Measurements from ENCODE around the gene CPNE5.

The CPNE5 gene

GRCh38 chr6:36700071-36700812 lies 139.0 kb downstream of the CPNE5 start:
- Histone ChIP-seq H3K4me3 (ENCODE audit: low read depth, low read length) (no peak overlapping the region), H3K27me3 (replicated peaks) (no peaks in the 10 kb centered on the region), H3K27ac (no peak overlapping the region), H3K36me3 (replicated peaks) (no peaks in the 10 kb centered on the region)
- in situ Hi-C loops (cut with HindIII; ENCODE audit: low pct_ligation_motif_present, low sequenced_read_pairs), result no loop called here
- DNase-seq, result no peak
- no peak for TF ChIP-seq CTCF (IDR thresholded peaks at IDR 0.05; ENCODE audit: low read depth, low read length, missing control alignments)

GRCh38 chr6:36699348-36699747 lies 139.9 kb downstream of the CPNE5 start:
- no peak for DNase-seq
- no peak overlapping the region for H3K4me3 ChIP-seq (ENCODE audit: low read depth, low read length)
- in situ Hi-C loops (cut with HindIII; ENCODE audit: low pct_ligation_motif_present, low sequenced_read_pairs), result no loop called here
- no peaks in the 10 kb centered on the region for H3K36me3 ChIP-seq (replicated peaks)
- TF ChIP-seq CTCF (IDR thresholded peaks at IDR 0.05; ENCODE audit: low read depth, low read length, missing control alignments), result no peak
- no peaks in the 10 kb centered on the region for H3K27me3 ChIP-seq (replicated peaks)
- no peak overlapping the region for H3K27ac ChIP-seq

GRCh38 chr6:36698871-36699271 lies 140.4 kb downstream of the CPNE5 start:
- TF ChIP-seq CTCF (IDR thresholded peaks at IDR 0.05; ENCODE audit: low read depth, low read length, missing control alignments), result no peak
- in situ Hi-C loops (cut with HindIII; ENCODE audit: low pct_ligation_motif_present, low sequenced_read_pairs), result no loop called here

GRCh38 chr6:36698196-36698595 lies 141.0 kb downstream of the CPNE5 start:
- DNase-seq, result no peak
- in situ Hi-C loops (cut with HindIII; ENCODE audit: low pct_ligation_motif_present, low sequenced_read_pairs), result no loop called here
- H3K4me3 ChIP-seq (ENCODE audit: low read depth, low read length), result no peak overlapping the region

More at GRCh38 chr6:36698871-36699271, 140.4 kb downstream of the CPNE5 start:
- no peaks in the 10 kb centered on the region for H3K27me3 ChIP-seq (replicated peaks)
- no peak overlapping the region for H3K4me3 ChIP-seq (ENCODE audit: low read depth, low read length)
- DNase-seq, result no peak
- no peaks in the 10 kb centered on the region for H3K36me3 ChIP-seq (replicated peaks)
- no peak overlapping the region for H3K27ac ChIP-seq

GRCh38 chr6:36697481-36697903 lies 141.8 kb downstream of the CPNE5 start, which contains the start of gene RAB44:
RAB44 (plus strand) TSS chr6:36697826; CDS start chr6:36704236, 6,410 bp downstream.
- Histone ChIP-seq H3K27ac (no peak within 1 kb of the TSS), H3K36me3 (replicated peaks) (no peaks in the 10 kb centered on the region), H3K4me3 (ENCODE audit: low read depth, low read length) (no peak within 1 kb of the TSS), H3K27me3 (replicated peaks) (no peaks in the 10 kb centered on the region)
- TF ChIP-seq CTCF (IDR thresholded peaks at IDR 0.05; ENCODE audit: low read depth, low read length, missing control alignments), result no peak
- in situ Hi-C loops (cut with HindIII; ENCODE audit: low pct_ligation_motif_present, low sequenced_read_pairs), result no loop called here
- no peak for DNase-seq

More at GRCh38 chr6:36698196-36698595, 141.0 kb downstream of the CPNE5 start:
- Histone ChIP-seq H3K27ac (no peak overlapping the region), H3K36me3 (replicated peaks) (no peaks in the 10 kb centered on the region), H3K27me3 (replicated peaks) (no peaks in the 10 kb centered on the region)
- TF ChIP-seq CTCF (IDR thresholded peaks at IDR 0.05; ENCODE audit: low read depth, low read length, missing control alignments), result no peak

Measured in brain microvascular endothelial cell (primary cell).